Smooth muscle cell (in vitro differentiated cells): ENCODE measurements around the gene DEFB128. TPM values are rescaled to one million over a fixed set of nuclear protein-coding genes. Genes with fewer than 3 reads are reported as not detected.

Experiments used
- DNase-seq: peaks from one replicate; lab custom pipeline; 2025; ENCODE audit not compliant: unreplicated experiment; lab: John Stamatoyannopoulos, UW
- H2AFZ ChIP-seq: fragments of 200-600 bp; sonication (generic); 2 replicates; pipeline ENCODE4 v1.6.0; 2016; ENCODE audit warnings: antibody characterized with exemption, low read depth, mild to moderate bottlenecking
- H3F3A ChIP-seq: fragments of 200-600 bp; sonication (generic); 2 replicates; pipeline ENCODE4 v1.6.0; 2017; ENCODE audit warnings: antibody characterized with exemption, low read depth
- H3K27ac ChIP-seq: fragments of 200-600 bp; sonication (generic); 2 replicates; pipeline ENCODE4 v1.5.1; 2016; ENCODE audit warnings: low read depth, mild to moderate bottlenecking
- H3K27me3 ChIP-seq: fragments of 200-600 bp; sonication (generic); 2 replicates; pipeline ENCODE4 v1.6.1; 2016; ENCODE audit warnings: low read depth, mild to moderate bottlenecking
- H3K36me3 ChIP-seq: fragments of 200-600 bp; sonication (generic); 2 replicates; pipeline ENCODE4 v1.5.1; 2016; ENCODE audit warnings: low read depth
- H3K4me1 ChIP-seq: fragments of 200-600 bp; sonication (generic); 2 replicates; pipeline ENCODE4 v1.5.1; 2016; ENCODE audit warnings: low read depth
- H3K4me2 ChIP-seq: fragments of 200-600 bp; sonication (generic); 2 replicates; pipeline ENCODE4 v1.6.0; 2016; ENCODE audit warnings: mild to moderate bottlenecking
- H3K4me3 ChIP-seq: fragments of 200-600 bp; sonication (generic); 2 replicates; pipeline ENCODE4 v1.5.1; 2016; ENCODE audit warnings: mild to moderate bottlenecking
- H3K79me2 ChIP-seq: fragments of 200-600 bp; sonication (generic); 2 replicates; pipeline ENCODE4 v1.6.0; 2016; ENCODE audit warnings: low read depth, mild to moderate bottlenecking
- H3K9ac ChIP-seq: fragments of 200-600 bp; sonication (generic); 2 replicates; pipeline ENCODE4 v1.6.0; 2016; ENCODE audit warnings: low read depth
- H3K9me3 ChIP-seq: fragments of 200-600 bp; sonication (generic); replicated peaks from 2 replicates; pipeline ENCODE4 v1.5.1; 2016; ENCODE audit warnings: low read depth
- H4K20me1 ChIP-seq: fragments of 200-600 bp; sonication (generic); 2 replicates; pipeline ENCODE4 v1.6.0; 2016; ENCODE audit warnings: low read depth
- WGBS: methylation state at CpG from one replicate; pipeline ENCODE4 v1.1.7; 2016; ENCODE audit warnings: low lambda C conversion rate; 5-methylcytosine and 5-hydroxymethylcytosine counted together
- polyA plus RNA-seq: library from polyadenylated mRNA; unstranded; fragments of >200 nt; fragmentation: Nextera tagmentation; extraction: Ambion mirVana; gene quantifications from 2 replicates; pipeline ENCODE4 v1.2.1, GENCODE V29; 2016
- total RNA-seq: library from RNA; depleted of rRNA; stranded (reverse); fragments of >200 nt; gene quantifications from 2 replicates; pipeline ENCODE4 v1.2.3, GENCODE V29; 2014
- TF ChIP-seq, protein P1 (sequence below): fragments of 200-600 bp; sonication (generic); IDR thresholded peaks from 2 replicates; pipeline ENCODE4 v1.5.1; 2017; ENCODE audit warnings: borderline replicate concordance, mild to moderate bottlenecking, antibody characterized with exemption; ENCODE audit not compliant: insufficient read depth, poor library complexity, severe bottlenecking

DEFB128 gene
- total and polyA plus RNA-seq, 2 experiments from 2014 or later, result not detected

DNA sequence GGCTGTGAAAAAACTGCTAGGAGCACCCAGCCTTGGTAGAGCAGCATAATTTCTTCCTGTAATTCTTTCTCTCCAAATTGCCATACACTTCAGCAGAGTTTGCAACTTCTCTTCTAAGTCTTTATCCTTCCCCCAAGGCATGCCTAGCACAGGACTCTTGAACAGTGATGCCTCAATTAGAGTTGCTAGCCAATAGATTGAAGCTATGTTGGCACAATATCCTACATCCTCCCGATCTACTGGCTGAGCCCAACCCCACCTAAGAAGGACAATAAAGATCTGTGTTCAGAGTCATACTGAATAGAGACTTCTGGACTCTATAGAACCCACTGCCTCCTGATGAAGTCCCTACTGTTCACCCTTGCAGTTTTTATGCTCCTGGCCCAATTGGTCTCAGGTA, 47.2 kb downstream of the DEFB128 start, which contains the start of gene DEFB126:
Gene DEFB126, plus strand, starts transcription at position 301 of the 400 bp plus-strand sequence. Its CDS starts 39 bp downstream, at position 340.
- Histone ChIP-seq H3K4me1 (no peaks in the 10 kb centered on the region), H4K20me1 (no peaks in the 10 kb centered on the region), H3K9ac (no peak within 1 kb of the TSS), H3F3A (no peaks in the 10 kb centered on the region), H2AFZ (no peak within 1 kb of the TSS), H3K4me2 (no peak within 1 kb of the TSS), H3K4me3 (no peak within 1 kb of the TSS), H3K36me3 (no peaks in the 10 kb centered on the region), H3K27me3 (no peaks in the 10 kb centered on the region), H3K9me3 (no peaks in the 10 kb centered on the region), H3K27ac (no peak within 1 kb of the TSS), H3K79me2 (no peaks in the 10 kb centered on the region)
- no peak for DNase-seq
- 21% methylated on average over 1 of the region's 1 CpG for WGBS
- TF ChIP-seq, protein P1, sequence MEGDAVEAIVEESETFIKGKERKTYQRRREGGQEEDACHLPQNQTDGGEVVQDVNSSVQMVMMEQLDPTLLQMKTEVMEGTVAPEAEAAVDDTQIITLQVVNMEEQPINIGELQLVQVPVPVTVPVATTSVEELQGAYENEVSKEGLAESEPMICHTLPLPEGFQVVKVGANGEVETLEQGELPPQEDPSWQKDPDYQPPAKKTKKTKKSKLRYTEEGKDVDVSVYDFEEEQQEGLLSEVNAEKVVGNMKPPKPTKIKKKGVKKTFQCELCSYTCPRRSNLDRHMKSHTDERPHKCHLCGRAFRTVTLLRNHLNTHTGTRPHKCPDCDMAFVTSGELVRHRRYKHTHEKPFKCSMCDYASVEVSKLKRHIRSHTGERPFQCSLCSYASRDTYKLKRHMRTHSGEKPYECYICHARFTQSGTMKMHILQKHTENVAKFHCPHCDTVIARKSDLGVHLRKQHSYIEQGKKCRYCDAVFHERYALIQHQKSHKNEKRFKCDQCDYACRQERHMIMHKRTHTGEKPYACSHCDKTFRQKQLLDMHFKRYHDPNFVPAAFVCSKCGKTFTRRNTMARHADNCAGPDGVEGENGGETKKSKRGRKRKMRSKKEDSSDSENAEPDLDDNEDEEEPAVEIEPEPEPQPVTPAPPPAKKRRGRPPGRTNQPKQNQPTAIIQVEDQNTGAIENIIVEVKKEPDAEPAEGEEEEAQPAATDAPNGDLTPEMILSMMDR, result no peak

Other genes starting within 250 kb of the DEFB128 start
- not detected in 2 replicates for gene DEFB125, start 102.0 kb downstream of the DEFB128 start, total RNA-seq
- not detected in 2 replicates for gene DEFB125, start 102.0 kb downstream of the DEFB128 start, polyA plus RNA-seq
- not detected in 2 replicates for gene DEFB126, start 47.1 kb downstream of the DEFB128 start, total RNA-seq
- gene DEFB126, start 47.1 kb downstream of the DEFB128 start, polyA plus RNA-seq, result not detected in 2 replicates
- gene DEFB127, start 32.3 kb downstream of the DEFB128 start, total RNA-seq, result not detected in 2 replicates
- not detected in 2 replicates for gene DEFB127, start 32.3 kb downstream of the DEFB128 start, polyA plus RNA-seq
- gene DEFB129, start 37.5 kb upstream of the DEFB128 start, total RNA-seq, result not detected in 2 replicates
- not detected in 2 replicates for gene DEFB129, start 37.5 kb upstream of the DEFB128 start, polyA plus RNA-seq
- not detected in 2 replicates for gene DEFB132, start 68.0 kb upstream of the DEFB128 start, total RNA-seq
- gene DEFB132, start 68.0 kb upstream of the DEFB128 start, polyA plus RNA-seq, result not detected in 2 replicates
- gene C20orf96, start 101.0 kb upstream of the DEFB128 start, total RNA-seq, result 2.8 and 9.2 TPM in 2 replicates
- gene C20orf96, start 101.0 kb upstream of the DEFB128 start, polyA plus RNA-seq, result 11.2 and 11.7 TPM in 2 replicates
- 25.9 and 27.7 TPM in 2 replicates for gene ZCCHC3, start 107.9 kb upstream of the DEFB128 start, total RNA-seq
- gene ZCCHC3, start 107.9 kb upstream of the DEFB128 start, polyA plus RNA-seq, result 26.2 and 32.4 TPM in 2 replicates
- 3.3 and 7.1 TPM in 2 replicates for gene SOX12, start 135.8 kb upstream of the DEFB128 start, total RNA-seq
- gene SOX12, start 135.8 kb upstream of the DEFB128 start, polyA plus RNA-seq, result 16.6 and 17.7 TPM in 2 replicates
- 31.5 and 50.1 TPM in 2 replicates for gene NRSN2, start 157.4 kb upstream of the DEFB128 start, total RNA-seq
- gene NRSN2, start 157.4 kb upstream of the DEFB128 start, polyA plus RNA-seq, result 99.1 and 107 TPM in 2 replicates
- gene TRIB3, start 191.0 kb upstream of the DEFB128 start, total RNA-seq, result 18.6 and 21.2 TPM in 2 replicates
- gene TRIB3, start 191.0 kb upstream of the DEFB128 start, polyA plus RNA-seq, result 25.7 TPM in 2 replicates
- 43.0 and 49.2 TPM in 2 replicates for gene RBCK1, start 218.6 kb upstream of the DEFB128 start, total RNA-seq
- gene RBCK1, start 218.6 kb upstream of the DEFB128 start, polyA plus RNA-seq, result 53.9 and 62.4 TPM in 2 replicates